A673 (cell line): Measurements from ENCODE around the gene PWWP2B. TPM values are rescaled to one million over a fixed set of nuclear protein-coding genes. Genes with fewer than 3 reads are reported as not detected.

Source experiments
- BruUV-seq: library from RNA; stranded (reverse); fragments of 400-500 nt; replicated peaks from 2 replicates; lab custom pipeline; 2021; lab: Mats Ljungman, UMichigan
- CTCF ChIA-PET: fragments of 300-600 bp; sonication (Branson Sonifier 250); formaldehyde crosslinking; loops from one replicate; lab custom pipeline; 2022; ENCODE audit warnings: antibody characterized with exemption; lab: Charles Lee
- POLR2A ChIA-PET: fragments of 300-600 bp; sonication (Branson Sonifier 250); formaldehyde crosslinking; loops from one replicate; lab custom pipeline; 2022; ENCODE audit warnings: antibody characterized with exemption; ENCODE audit not compliant: low non-redundant PET; lab: Charles Lee
- DNase-seq: peaks from one replicate; pipeline ENCODE4 v3.0.0-alpha.2; 2015; ENCODE audit warnings: low spot score
- H3K27ac ChIP-seq: fragments of 200-600 bp; sonication (generic); 2 replicates; pipeline ENCODE4 v1.5.1; 2016; ENCODE audit warnings: mixed run types, low read depth, mild to moderate bottlenecking, mixed read lengths, antibody characterized with exemption, low read length; ENCODE audit not compliant: poor library complexity, severe bottlenecking
- H3K27me3 ChIP-seq: fragments of 200-600 bp; sonication (generic); replicated peaks from 2 replicates; pipeline ENCODE4 v1.6.1; 2017; ENCODE audit warnings: mixed run types, low read depth, mild to moderate bottlenecking, mixed read lengths, antibody characterized with exemption, low read length; ENCODE audit not compliant: insufficient read depth, poor library complexity
- H3K36me3 ChIP-seq: fragments of 200-600 bp; sonication (generic); 2 replicates; pipeline ENCODE4 v1.6.1; 2016; ENCODE audit warnings: mixed run types, mild to moderate bottlenecking, mixed read lengths, antibody characterized with exemption, low read length; ENCODE audit not compliant: insufficient read depth, poor library complexity, severe bottlenecking
- H3K4me1 ChIP-seq: fragments of 200-600 bp; sonication (generic); 2 replicates; pipeline ENCODE4 v1.6.1; 2017; ENCODE audit warnings: mixed run types, mild to moderate bottlenecking, mixed read lengths, antibody characterized with exemption, low read length; ENCODE audit not compliant: insufficient read depth, poor library complexity, severe bottlenecking
- H3K4me3 ChIP-seq: fragments of 200-600 bp; sonication (generic); 2 replicates; pipeline ENCODE4 v1.5.1; 2016; ENCODE audit warnings: low read depth, mixed run types, mild to moderate bottlenecking, mixed read lengths, low read length; ENCODE audit not compliant: poor library complexity, severe bottlenecking
- H3K9me3 ChIP-seq: fragments of 200-600 bp; sonication (generic); 2 replicates; pipeline ENCODE4 v1.6.1; 2016; ENCODE audit warnings: mixed run types, low read depth, mild to moderate bottlenecking, mixed read lengths, antibody characterized with exemption, low read length; ENCODE audit not compliant: poor library complexity, severe bottlenecking
- EZH2 ChIP-seq: fragments of 200-600 bp; sonication (generic); IDR thresholded peaks from 2 replicates; pipeline ENCODE4 v1.6.1; 2017; ENCODE audit warnings: borderline replicate concordance, low read depth, mild to moderate bottlenecking, mixed read lengths, antibody characterized with exemption, low read length; ENCODE audit not compliant: poor library complexity, severe bottlenecking
- intact Hi-C: fragments of 100-400 bp; cut with micrococcal nuclease; formaldehyde crosslinking; loops from one replicate; pipeline ENCODE4 v1.10.0; 2022; ENCODE audit not compliant: unreplicated experiment
- total RNA-seq: library from RNA; stranded (reverse); gene quantifications from 2 replicates; pipeline ENCODE4 v1.2.3, GENCODE V29; 2021
- TF ChIP-seq, protein P1 (sequence below): fragments of 300-800, 200-600 bp; sonication (generic); conservative IDR thresholded peaks from 2 replicates; pipeline ENCODE4 v1.5.1; 2017; ENCODE audit warnings: low read depth, mild to moderate bottlenecking, antibody characterized with exemption, low read length, moderate library complexity, mixed read lengths

Gene PWWP2B
- total RNA-seq, 1 experiment from 2014 or later = 18.6 TPM

DNA sequence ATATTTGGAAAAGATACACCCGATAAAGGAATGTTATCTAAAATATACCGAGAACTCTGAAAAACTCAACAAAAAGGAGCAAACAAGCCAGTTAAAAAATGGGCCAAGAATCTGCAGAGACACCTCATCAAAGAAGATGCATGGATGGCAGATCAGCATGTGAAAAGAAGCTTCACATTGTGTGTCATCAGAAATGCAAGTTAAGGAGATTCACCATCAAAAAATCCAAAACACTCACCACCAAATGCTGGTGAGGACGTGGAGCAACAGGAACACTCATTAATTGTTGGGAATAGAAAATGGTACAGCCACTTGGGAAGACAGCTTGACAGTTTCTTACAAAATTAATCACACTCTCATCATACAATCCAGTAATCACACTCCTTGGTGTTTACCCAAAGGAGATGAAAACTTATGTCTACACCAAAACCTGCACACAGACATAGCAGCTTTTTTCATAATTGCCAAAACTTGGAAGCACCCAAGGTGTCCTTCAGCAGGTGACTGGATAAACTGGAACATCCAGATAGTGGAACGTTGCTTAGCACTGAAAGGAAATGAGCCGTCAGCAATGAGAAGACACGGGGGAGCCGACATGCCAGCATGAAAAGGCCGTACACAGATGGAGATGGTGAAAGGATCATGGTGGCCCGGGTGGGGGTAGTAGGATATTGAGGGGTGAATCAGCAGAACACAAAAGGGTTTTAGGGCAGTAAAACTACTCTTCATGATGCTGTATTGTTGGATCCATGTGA, 27.9 kb upstream of the PWWP2B start:
- H3K4me3 ChIP-seq = no peak overlapping the region
- H3K9me3 ChIP-seq = no peaks in the 10 kb centered on the region
- CTCF ChIA-PET = no interaction called here
- no peak for DNase-seq
- H3K4me1 ChIP-seq = no peaks in the 10 kb centered on the region
- no peaks in the 10 kb centered on the region for H3K36me3 ChIP-seq
- intact Hi-C loops = no loop called here
- no TSS peak for BruUV-seq
- no peak overlapping the region for H3K27ac ChIP-seq
- H3K27me3 ChIP-seq = no peaks in the 10 kb centered on the region
- no peak for TF ChIP-seq EZH2
- TF ChIP-seq, protein P1, sequence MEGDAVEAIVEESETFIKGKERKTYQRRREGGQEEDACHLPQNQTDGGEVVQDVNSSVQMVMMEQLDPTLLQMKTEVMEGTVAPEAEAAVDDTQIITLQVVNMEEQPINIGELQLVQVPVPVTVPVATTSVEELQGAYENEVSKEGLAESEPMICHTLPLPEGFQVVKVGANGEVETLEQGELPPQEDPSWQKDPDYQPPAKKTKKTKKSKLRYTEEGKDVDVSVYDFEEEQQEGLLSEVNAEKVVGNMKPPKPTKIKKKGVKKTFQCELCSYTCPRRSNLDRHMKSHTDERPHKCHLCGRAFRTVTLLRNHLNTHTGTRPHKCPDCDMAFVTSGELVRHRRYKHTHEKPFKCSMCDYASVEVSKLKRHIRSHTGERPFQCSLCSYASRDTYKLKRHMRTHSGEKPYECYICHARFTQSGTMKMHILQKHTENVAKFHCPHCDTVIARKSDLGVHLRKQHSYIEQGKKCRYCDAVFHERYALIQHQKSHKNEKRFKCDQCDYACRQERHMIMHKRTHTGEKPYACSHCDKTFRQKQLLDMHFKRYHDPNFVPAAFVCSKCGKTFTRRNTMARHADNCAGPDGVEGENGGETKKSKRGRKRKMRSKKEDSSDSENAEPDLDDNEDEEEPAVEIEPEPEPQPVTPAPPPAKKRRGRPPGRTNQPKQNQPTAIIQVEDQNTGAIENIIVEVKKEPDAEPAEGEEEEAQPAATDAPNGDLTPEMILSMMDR = no peak
- POLR2A ChIA-PET = no interaction called here

DNA sequence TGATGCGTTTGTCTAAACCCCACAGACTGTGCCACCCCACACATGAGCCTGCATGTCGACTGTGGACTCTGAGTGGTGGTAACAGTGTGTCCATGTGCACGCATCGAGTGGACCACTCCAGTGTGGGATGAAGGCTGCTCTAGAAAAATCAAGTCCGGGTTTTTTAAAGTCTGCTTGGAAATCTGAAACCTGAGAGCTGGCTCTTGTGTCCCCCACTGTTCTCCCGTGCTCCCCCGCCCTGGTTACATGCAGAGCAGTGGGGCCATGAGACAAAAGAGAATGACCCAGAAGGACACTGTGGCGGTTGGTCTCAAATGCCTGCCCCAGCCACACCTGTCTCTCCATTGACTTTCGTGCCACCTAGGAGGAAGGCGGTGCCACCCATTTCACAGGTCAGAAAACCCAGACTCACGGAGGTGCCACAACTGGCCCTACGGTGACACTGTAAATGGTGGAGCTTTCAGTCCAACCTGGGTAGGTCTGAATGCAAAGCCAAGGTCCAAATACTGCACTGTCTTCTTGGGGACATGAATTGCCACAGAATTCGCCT, 27.3 kb upstream of the PWWP2B start:
- CTCF ChIA-PET = no interaction called here
- TF ChIP-seq EZH2 = no peak
- TF ChIP-seq, protein P1 = no peak
- Histone ChIP-seq H3K27me3 (no peaks in the 10 kb centered on the region), H3K4me1 (no peaks in the 10 kb centered on the region), H3K27ac (no peak overlapping the region), H3K4me3 (no peak overlapping the region), H3K9me3 (no peaks in the 10 kb centered on the region), H3K36me3 (no peaks in the 10 kb centered on the region)
- BruUV-seq = no TSS peak
- DNase-seq = no peak
- POLR2A ChIA-PET = no interaction called here
- intact Hi-C loops = no loop called here

DNA sequence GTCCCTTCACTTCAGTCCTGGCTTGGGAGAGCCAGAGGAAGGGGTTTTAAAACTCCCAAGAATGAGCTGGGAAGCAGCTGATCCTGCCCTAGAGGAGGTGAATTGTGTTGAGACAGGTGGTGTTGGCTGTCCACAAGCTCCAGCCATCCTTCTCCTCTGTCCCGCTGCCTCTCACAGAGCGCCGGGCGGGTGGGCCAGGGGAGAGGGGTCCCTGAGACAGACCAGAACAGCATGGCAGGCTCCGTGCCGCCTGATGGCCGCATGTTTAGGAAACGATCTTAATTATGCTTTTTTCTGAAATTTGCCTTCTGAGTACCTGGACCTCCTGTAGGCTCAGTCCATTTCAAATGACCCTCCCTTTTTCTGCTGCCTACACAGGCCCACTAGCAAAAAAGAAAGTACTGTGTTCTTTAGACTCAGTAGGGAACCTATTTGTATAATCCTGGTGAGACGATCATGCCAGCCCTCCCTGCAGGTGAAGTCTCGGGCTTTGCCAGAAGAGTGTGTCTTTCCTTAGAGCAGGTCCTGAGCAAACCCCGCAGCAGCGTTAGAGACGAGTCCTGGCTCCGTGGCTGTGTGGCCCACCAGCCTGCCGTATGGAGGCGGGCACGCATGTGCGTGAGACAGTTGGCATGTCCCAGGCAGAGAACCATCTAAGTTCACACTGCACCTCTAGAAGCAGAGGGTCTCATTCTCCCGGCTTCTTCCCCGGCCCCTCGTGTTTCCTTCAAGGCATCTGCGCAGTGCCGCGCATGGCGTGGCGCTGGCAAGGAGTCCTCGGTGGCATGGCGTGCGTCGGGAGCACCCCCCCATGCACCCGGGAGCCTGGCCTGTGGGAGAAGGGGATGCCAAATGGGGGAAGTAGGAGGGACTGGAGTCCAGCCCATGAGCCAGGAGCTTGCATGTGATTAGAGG, 26.3 kb upstream of the PWWP2B start:
- no peak for DNase-seq
- no peaks in the 10 kb centered on the region for H3K4me1 ChIP-seq

More for the DNA sequence above, 26.3 kb upstream of the PWWP2B start:
- ChIA-PET CTCF (no interaction called here), POLR2A (no interaction called here)
- Histone ChIP-seq H3K27me3 (no peaks in the 10 kb centered on the region), H3K27ac (no peak overlapping the region), H3K4me3 (no peak overlapping the region), H3K36me3 (no peaks in the 10 kb centered on the region), H3K9me3 (no peaks in the 10 kb centered on the region)
- no TSS peak for BruUV-seq
- TF ChIP-seq EZH2 = no peak
- TF ChIP-seq, protein P1 = no peak
- intact Hi-C loops = no loop called here
